Measurements from ENCODE around the gene PPP2R2C.

- TF ChIP-seq CTCF (IDR thresholded peaks at IDR 0.05; ENCODE audit: low read depth, low read length) (no peak), MYC (IDR thresholded peaks at IDR 0.05; ENCODE audit: low read depth, low read length) (no peak)
Observed at GRCh38 chr4:6301051-6301731, 171.2 kb downstream of the PPP2R2C start.

Data from NB4 (cell line).